Heart left ventricle (tissue), 13 donors: ENCODE results near the gene NLRC3.

Source experiments
- POLR2A ChIP-seq, 2 donors: fragments of 450-650 bp; IDR thresholded peaks; one replicate each; pipeline ENCODE4 v1.6.1; 2017; ENCODE audit warnings: antibody characterized with exemption in 2 of 2, mild to moderate bottlenecking in 2 of 2, moderate library complexity in 2 of 2
- TF ChIP-seq, protein P1 (sequence below), 12 donors: fragments of 200-600 bp; sonication (generic) in 4 of 12; IDR thresholded peaks; one replicate each; pipeline versions ENCODE4 v1.5.0 to v1.8.0; 2018 to 2022; ENCODE audit warnings: antibody characterized with exemption in 12 of 12, mild to moderate bottlenecking in 5 of 12
- donor health status: ischemic (EF 13 %, LVEDD 7.1; RV severe dilation, severe dysfunction).
- donor health status: DM: no; HTN: yes; CAD: no.
- donor health status: DM: no; HTN: no; CAD: no.
- donor health status: ischemic (EF 25% LVEDD 6.9; RV normal size, moderate dysfunction).
- donor health status: ischemic (EF 25% LVEDD 5.7; RV mildly dilated, moderate dysfunction).
- donor health status: ischemic (EF 35%, LVEDD 5.7; RV mildly dilated, moderate dysfunction).
- donor health status: nonischemic (EF 11% LVEDD 7.7; RV severe dilation, severe dysfunction).
- donor health status: DM: yes; HTN: yes; CAD: no.
- donor health status: PGD.
- donor health status: ischemic (EF 29% LVEDD 5.4; RV normal size, mild dysfunction).
- donor health status: nonischemic (EF 23%, LVEDD 6.1; RV moderate dilation, normal function).

DNA sequence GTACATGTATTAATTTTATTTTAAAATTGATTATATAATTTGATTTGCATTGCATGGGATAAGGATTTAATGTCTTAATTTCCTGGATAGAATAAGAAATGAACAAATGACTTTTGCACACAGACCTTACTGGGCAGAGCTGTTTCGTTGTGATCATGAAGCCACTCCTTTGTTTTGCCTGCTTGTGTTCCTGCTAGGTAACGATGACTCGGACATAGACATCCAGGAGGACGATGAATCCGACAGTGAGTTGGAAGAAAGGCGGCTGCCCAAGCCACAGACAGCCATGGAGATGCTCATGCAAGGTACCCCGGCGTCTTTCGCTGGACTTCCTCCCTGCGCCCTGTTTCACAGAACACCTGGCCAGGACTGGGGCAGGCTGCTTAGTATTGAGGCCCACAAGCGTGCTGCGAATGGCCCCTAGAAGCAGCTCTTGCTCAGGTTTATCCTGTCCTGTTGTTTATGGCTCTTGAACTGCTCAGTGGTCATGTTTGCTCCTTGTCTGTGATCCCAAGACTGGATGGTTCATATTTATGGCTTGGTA lies 46.8 kb downstream of the NLRC3 start:
- TF ChIP-seq, protein P1, sequence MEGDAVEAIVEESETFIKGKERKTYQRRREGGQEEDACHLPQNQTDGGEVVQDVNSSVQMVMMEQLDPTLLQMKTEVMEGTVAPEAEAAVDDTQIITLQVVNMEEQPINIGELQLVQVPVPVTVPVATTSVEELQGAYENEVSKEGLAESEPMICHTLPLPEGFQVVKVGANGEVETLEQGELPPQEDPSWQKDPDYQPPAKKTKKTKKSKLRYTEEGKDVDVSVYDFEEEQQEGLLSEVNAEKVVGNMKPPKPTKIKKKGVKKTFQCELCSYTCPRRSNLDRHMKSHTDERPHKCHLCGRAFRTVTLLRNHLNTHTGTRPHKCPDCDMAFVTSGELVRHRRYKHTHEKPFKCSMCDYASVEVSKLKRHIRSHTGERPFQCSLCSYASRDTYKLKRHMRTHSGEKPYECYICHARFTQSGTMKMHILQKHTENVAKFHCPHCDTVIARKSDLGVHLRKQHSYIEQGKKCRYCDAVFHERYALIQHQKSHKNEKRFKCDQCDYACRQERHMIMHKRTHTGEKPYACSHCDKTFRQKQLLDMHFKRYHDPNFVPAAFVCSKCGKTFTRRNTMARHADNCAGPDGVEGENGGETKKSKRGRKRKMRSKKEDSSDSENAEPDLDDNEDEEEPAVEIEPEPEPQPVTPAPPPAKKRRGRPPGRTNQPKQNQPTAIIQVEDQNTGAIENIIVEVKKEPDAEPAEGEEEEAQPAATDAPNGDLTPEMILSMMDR (IDR thresholded peaks at IDR 0.05) = no peak
- TF ChIP-seq POLR2A (IDR thresholded peaks at IDR 0.05) = no peak
